ENCODE results near the gene ZNF236.

- TF ChIP-seq POLR2AphosphoS5 (IDR thresholded peaks at IDR 0.05; ENCODE audit: low read depth, low read length): no peak
- TF ChIP-seq POLR2A (IDR thresholded peaks at IDR 0.05; ENCODE audit: low read depth, low read length): no peak
These were observed 197.3 kb downstream of the ZNF236 start for GRCh38 chr18:77019641-77020040.
